Myocyte (in vitro differentiated cells): ENCODE data around the gene GABBR2. TPM values are rescaled to one million over a fixed set of nuclear protein-coding genes. Genes with fewer than 3 reads are reported as not detected.

ENCODE experiments used
- DNase-seq: peaks from one replicate; pipeline ENCODE4 v3.0.0-alpha.2; 2012; ENCODE audit warnings: low read depth
- total RNA-seq: library from RNA; depleted of rRNA; stranded (reverse); fragments of >200 nt; gene quantifications from 2 replicates; pipeline ENCODE4 v1.2.3, GENCODE V29; 2014

Gene GABBR2
- total RNA-seq, 1 donor from 2014 or later = 0.51 TPM

- DNase-seq = no peak
These were observed 12.9 kb upstream of the GABBR2 start for GRCh38 chr9:98721643-98722042.

DNA sequence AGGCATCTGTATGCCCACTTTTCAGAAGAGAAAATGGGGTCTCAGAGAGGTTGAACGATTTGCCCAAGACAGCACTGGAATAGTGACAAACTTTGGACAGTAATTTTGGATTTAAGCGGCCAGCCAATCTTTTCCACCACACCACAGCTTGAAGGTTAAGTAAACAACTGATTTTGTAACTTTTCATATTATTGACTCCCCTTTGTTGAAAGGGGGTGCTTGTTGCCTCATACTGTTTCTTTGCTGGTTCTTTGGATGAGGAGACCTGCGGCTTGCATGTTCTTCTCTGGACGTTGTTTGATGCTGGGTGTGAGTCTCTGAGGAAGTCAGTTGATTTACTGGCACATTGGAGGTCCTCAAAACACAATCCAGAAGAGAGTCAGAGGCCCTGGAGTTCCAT is 11.7 kb upstream of the GABBR2 start:
- DNase-seq = no peak

GRCh38 chr9:98719055-98719454 is 10.3 kb upstream of the GABBR2 start:
- no peak for DNase-seq

- no peak for DNase-seq
These were observed 6.1 kb upstream of the GABBR2 start for GRCh38 chr9:98714833-98715232.

DNA sequence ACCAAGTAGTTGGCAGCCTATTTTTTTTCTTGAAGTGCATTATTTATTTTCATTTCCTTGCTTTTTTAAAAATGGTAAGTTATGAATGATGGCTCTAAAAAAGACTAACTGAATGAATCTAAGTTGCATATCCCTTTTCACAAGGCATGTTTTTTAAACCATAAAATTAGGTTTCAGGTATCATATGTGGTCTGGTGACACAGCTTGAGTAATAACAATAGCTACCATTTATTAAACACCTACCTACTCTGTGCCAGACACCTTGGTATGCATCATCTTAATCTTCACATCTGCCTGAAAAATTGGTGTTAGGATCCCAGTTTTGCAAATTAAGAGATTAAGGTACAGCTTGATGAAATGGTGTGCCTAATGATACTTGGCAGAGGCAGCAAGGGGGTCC is 4.3 kb upstream of the GABBR2 start:
- DNase-seq = no peak

DNA sequence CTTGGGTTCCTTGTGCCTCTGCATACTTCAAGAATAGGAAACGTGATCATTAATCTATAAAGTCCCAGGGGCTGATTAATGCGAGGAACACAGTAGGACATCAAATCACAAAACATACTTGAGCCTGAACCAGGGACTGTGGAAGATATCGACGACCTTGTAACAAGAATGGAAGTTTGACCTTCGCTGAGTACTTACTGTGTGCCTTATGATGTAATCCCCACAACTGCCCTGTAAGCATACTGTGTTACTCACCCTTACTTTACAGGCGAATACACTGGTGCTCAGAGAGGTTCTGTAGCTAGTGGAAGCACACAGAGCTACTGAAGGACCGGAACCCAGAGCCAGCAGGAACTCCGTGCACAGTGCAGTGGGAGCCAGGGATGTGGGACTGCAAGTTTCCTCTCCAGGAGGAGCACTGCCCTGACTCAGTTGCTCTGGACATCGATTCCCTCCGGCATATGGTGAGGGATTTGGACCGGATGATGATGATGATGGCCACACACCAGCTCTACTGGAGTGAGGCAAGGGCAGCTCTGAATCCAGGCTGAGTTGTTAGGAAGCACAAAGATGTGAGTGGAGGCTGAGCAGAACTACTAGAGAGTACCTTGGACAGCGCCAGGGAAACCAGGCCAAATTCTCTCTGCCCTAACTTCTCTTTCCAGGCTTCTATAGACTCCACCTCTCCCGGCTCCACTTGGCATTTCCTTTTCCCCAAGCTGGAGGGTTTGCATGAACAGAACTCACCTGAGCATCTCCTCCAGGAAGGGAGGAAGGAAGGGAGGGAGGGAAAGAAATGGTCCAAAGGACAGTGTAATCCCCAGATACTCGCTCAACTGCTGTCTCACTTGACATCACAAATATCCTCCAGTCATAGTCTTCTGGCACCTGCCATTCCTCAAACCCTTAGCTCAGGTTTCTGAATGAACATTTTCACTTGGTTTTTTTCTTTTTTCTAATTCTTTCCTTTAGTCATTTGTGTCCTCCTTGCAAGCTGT is 1.5 kb upstream of the GABBR2 start:
- peak; percentile 55 for DNase-seq

DNA sequence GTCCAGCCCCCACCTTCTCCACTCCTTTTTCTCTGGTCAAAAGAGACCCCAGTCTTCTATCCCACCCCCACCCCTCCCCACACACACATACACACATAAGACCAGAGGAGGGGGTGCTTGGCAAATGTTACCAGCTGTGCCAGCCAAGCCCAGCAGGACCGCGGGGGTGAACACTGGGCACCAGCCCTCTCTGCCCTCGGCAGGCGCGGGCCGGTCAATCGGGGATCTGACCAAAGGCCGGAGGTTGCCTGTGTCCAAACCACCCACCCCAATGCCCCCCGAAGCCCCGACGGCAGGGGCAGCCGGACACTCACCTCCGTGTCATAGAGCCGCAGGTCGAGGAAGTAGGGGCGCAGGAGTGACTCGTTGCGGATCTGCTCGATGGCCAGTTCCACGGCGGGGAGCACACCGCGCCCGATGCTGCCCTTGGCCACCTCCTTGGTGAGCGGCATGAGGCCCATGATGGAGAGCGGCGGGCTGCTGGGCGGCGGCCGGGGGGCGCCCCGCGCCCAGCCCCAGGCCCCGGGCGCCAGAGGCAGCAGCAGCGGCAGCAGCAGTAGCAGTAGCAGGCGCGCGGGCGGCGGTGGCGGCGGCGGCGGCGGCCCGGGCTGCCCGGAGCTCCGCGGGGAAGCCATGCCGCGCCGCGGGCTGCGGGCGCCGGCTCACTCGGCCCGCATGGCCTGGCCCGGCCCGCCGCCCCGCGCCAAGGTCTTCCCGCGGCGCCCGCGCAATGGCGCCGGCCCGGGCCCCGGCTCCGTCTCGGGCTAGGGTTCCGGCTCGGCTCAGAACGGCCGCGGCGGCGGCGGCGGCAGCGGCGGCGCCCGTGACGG is 417 bp downstream of the GABBR2 start:
- DNase-seq = no peak

DNA sequence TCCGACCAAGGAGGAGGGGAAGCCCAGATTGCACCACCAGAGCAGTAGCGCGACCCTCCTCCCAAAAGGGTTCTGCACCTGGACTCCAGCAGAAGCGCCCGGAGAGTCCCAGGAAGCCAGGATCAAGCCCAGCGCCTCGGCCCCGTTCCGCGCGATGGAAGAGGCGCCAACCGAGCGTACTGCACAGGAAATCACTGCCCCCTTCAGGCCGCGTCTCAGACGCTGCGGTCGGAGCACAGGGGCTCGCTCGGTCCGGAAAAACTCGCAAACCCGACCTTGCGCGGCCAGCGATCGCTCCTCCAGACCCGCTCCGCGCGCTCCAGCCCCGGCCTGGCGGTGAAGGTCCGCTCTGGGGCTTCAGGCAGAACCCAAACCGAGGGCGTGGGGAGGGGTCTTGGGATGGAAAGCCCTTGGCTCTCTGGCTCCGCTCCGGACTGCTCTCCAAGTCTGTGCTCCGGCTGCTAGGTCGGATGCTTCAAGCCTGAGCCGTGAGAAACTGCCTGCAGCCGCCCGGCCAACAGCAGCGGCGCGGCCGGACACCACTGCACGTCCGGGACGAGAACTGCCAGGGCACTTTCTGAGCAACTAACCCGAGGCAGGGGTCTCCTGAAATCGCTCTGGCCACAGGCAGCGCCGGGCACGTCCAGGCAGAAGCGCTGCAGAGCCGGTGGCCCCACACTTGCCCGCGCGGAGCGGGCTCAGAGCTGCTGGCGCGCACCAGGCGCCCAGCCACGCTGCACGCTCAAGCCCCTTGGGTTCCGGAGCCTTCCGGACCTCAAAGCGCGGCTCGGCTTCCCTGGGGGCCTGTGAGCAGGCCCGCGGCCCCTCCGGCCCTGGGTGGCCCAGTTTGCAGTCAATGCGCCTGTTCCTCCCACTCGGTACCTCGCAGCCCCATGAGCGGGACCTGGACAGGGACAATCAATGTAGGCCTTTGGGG is 1.3 kb downstream of the GABBR2 start:
- DNase-seq = peak; percentile 14

DNA sequence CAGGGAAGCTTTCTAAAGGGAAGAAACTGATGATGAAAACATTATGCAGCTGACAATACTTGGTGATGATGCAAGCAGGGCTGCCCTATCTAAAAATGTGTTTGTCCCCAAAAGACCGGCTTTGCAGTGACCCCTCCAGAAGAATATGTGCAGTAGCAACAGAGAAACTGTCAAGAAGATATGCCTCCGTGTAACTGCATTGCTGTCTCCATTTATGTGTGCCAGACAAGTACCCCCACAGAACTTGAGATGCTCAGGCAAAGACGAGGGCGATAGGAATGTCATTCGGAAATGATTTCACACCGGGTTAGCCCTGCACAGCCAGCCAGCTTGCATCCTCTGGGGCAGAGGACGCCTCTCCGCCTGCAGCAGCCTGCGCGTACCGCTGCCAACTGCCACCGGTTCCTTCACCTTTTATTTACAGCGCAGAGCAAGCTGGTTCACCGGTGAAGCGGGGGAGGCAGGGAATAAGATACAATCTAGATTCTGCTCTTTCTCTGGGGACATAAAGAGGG is 2.0 kb downstream of the GABBR2 start:
- DNase-seq = no peak

DNA sequence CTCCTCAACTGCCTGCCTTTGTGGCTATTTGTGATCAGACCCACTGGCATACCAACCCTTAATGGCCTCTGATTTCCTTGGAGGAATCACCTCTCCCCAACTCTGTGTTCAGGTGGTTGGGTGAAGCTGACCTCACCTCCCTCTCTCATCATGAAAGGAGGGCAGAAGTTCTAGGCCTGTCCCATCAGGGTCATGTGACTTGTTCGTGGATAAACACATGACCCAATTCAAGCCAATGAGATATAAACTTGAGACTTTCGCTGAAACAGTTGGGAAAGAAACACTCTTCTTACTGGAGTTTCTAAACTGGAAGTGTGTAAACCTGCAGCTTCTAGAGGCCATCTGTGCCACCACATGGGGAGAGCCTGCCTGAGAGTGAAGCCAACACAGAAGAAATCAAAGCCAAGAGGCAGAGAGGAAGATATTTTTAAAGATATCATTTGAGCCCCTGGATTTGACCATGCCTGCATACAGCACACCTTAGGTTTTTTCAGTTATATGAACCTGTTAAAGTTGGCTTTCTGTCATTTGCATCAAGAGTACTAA is 5.8 kb downstream of the GABBR2 start:
- no peak for DNase-seq

DNA sequence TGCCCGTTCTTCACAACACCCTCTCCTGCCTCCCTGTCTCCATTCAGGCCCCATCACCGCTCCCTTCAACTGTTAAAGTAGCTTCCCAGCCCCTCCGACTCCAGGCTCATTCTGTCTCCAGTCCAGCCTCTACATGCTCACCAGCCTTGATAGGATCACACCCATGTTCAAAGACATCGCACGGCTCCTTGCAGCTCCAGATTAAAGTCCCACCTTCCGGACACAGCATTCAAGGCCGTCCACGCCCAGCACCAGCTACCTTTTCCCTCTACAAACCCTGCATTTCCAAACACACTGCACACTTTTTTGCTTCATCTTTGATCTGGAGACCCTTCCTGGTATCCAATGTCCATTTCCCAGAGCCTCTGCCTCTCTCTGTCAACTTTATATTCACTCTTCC is 6.4 kb downstream of the GABBR2 start:
- no peak for DNase-seq

DNA sequence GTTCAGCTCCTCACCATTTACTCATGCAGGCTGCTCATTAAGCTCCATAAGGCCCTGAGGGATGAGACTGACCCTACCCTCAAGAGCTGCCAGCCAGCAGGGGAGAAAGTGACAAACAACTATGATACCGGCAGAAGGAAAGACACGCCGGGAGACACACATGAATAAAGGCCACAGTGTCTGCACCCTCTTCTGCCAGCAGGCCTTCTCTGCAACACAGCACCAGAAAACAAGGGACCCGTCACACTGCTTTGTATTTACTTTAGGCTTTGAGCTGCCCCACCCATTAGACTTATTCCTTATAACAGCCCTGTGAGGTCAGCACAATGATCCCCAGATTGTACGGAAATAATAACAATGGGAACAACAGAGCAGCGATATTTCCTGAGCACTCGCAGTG is 7.2 kb downstream of the GABBR2 start:
- no peak for DNase-seq

GRCh38 chr9:98700801-98701200 is 7.9 kb downstream of the GABBR2 start:
- DNase-seq = no peak

DNA sequence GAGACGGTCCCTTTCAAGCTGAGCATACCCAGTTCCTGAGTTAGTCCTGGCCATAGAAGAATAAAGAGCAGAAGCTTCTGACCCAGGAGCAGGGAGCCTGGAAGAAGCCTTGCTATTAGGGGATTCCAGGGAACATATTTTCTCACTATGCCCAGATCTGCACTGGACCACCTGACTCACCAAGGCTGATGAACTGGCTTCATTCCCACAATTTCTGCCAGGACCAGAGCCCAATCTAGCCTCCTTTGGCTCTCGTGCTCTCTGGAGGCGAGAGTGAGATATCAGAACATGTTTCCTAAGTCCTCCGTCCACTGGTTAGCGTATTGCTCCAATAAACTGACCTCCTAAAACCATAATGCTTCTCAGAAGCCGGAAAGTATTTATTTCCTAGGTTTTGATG is 9.9 kb downstream of the GABBR2 start:
- no peak for DNase-seq

GRCh38 chr9:98694943-98695342 is 13.8 kb downstream of the GABBR2 start:
- DNase-seq = no peak

DNA sequence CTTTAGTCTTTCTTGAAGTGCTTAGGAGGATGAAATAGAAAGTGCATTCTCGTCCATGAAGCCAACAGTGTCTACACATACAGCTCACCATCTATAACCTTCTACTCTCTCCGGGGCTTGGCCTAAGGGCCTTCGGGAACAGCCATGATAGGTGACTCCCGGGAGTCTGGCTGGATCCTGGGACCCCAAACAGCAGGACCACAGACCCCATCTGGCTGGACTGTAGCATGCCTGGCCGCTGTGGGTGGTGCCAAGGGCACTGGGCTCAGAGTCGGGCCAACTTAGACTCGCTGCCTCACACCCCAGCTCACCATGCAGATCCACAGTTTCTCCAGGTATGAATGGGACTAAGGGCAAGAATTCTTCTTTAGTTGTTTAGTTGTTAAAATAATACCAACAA is 16.3 kb downstream of the GABBR2 start:
- no peak for DNase-seq

- DNase-seq = no peak
These were observed 16.8 kb downstream of the GABBR2 start for GRCh38 chr9:98691890-98692289.

DNA sequence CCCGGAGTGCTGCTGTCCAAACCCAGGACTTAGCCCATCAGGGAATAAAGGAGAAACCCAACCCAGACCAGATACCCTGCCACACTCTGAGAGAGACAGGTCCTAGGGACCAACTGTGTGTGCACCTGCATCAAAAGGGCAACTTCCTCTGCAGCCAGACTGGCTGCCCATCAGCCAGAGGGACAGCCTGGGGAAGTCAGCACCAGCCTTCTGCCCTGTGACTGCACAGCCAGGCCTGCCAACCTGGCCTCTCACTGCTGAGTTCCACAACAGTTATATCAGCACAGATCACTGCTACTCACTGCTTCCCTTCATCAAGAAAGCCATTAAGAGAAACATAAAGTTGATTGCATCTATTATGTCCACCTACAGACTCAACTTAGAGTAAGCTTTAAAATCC is 18.0 kb downstream of the GABBR2 start:
- DNase-seq = no peak

DNA sequence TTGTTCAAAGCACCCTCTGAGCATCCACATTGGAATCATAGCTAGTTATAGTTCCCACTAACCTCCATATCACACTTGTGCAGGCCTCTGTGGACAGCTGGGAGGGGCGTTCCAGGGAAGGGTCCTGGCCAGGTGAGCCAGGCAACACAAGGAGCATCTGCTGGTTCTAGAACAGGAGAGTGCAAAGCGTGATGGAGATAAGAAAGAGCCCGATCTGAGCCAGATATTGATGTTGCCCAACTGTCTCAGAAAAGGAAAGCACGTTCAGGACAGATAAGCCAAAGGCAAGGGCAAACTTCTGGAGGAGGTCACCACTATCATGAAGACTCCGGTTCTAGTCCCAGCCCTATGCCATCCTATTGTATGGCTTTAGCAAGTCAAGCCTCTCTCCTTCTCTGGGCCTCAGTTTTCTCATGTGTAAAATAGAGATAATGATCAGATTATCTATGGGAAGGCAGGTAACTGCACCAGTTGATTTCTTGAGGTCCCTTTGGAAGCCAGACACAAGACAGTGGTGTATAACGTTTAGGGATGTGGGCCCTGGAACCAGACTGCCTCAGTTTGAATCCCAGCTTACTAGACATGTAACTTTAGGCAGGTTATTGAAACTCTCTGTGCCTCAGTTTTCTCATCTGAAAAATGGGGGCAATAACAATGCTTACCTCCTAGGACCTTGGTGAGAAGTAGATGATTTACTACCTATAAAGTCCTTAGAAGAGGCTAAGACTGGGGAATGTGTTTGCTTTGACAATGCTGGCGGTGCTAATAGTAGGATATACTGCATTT is 19.8 kb downstream of the GABBR2 start:
- DNase-seq = no peak

DNA sequence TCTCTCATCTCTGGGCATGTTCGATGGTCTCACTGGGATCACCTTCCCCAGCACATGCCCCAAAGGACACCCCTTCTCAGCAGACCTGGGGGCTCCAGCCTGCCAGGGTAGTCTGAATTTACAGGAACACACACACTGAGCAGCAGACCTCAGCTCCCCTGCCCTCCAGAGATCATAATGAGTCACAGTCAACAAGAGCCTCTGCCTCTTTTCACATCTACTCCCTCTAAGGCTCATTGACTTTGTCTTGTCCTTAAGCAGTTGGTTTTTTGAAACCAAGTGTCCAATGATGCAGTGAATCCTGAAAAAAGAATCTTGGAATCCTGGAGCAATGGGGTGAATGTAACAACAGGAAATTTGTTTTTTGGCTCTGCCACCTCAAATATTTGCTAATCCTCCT is 20.8 kb downstream of the GABBR2 start:
- DNase-seq = no peak
